Neural progenitor cell (in vitro differentiated cells): Measurements from ENCODE around the gene KCNH5.

Experiments used
- CTCF ChIP-seq: fragments of 200-600 bp; sonication (generic); IDR thresholded peaks from 2 replicates; pipeline ENCODE4 v1.5.1; 2017; ENCODE audit warnings: antibody characterized with exemption, mild to moderate bottlenecking
- EZH2 ChIP-seq: fragments of 200-600 bp; sonication (generic); IDR thresholded peaks from 2 replicates; pipeline ENCODE4 v1.6.1; 2017; ENCODE audit warnings: antibody characterized with exemption, mild to moderate bottlenecking, moderate library complexity
- EZH2phosphoT487 ChIP-seq: fragments of 200-600 bp; sonication (generic); IDR thresholded peaks from 2 replicates; pipeline ENCODE4 v1.6.1; 2017; ENCODE audit warnings: antibody characterized with exemption

- TF ChIP-seq CTCF (no peak), EZH2phosphoT487 (no peak), EZH2 (no peak)
Measured at GRCh38 chr14:62824086-62824485, 221.2 kb downstream of the KCNH5 start.
